Esophagus mucosa (tissue), 1 donor: ENCODE data around the gene TXNDC5. TPM values are rescaled to one million over a fixed set of nuclear protein-coding genes. Genes with fewer than 3 reads are reported as not detected.
A peak's percentile ranks its signal among the peaks of the same experiment; 100 is the strongest.
"Not testable (repeated sequence)": the region's sequence is repeated elsewhere in the genome, so short reads cannot be mapped to it uniquely, and the experiment has no call there.

Experiments used
- ATAC-seq: fragments of 200-7000 bp; cut with Tn5 transposase; one replicate; pipeline ENCODE4 v1.9.1; 2020
- total RNA-seq: library from RNA; stranded (reverse); gene quantifications from one replicate; pipeline ENCODE4 v1.2.4, GENCODE V29; 2023
- donor health status: DM: yes; HTN: yes; CAD: no.

TXNDC5 gene
- total RNA-seq, 1 donor from 2014 or later: 73.5 TPM

DNA sequence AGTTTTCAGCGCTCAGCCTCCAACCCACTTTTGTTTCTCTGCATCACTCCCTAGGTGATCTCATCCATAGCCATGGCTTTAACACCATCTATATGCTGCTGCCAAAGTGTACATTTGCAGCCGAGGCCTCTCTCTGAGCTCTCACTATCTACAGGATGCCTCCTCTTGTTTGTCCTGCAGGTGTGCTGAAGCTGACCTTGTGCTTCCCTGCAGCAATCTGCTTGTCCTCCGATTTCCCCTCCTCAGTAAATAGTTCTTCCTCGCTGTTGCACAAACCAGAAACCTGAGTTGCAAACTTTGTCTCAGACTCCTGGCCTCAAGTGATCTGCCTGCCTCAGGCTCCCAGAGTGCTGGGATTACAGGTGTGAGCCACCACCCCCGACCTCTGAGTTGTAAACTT lies 3.7 kb upstream of the TXNDC5 start:
- ATAC-seq: no peak

DNA sequence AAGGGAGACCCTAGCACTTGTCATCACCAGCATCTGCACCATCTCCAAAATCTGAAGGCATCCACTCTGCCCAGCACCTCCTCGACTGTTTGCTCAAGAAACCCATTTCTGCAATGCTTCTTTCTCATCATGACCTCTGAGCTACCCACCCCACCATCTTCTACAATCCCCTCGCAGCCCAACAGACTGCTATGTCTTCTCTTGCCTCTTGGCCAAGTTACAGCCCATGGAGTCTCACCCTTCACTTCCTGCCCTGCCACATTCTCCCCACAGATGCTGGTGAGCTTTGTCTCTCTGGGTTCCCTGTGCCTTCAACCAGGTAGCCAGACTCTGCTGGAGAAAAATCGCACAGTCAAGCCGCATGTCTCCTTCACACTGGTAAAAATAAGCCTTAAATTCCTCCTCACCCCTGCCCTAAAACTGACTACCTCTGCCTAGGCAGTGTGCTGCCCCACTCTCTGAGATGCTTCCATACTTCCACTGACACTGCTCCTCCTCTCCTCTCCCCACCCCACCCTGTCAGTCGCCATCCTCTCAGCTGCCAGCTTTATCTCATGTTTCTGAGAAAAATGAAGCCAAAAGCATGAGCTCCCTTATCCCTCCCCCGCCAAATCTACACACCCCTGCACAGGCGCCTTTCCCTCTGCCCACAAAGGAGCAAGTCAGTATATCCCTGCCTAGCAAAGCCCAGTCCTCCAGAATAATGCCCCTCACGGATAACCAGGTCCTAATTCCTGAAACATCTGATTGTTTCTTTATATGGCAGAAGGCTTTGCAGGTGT lies 2.3 kb upstream of the TXNDC5 start:
- no peak for ATAC-seq

DNA sequence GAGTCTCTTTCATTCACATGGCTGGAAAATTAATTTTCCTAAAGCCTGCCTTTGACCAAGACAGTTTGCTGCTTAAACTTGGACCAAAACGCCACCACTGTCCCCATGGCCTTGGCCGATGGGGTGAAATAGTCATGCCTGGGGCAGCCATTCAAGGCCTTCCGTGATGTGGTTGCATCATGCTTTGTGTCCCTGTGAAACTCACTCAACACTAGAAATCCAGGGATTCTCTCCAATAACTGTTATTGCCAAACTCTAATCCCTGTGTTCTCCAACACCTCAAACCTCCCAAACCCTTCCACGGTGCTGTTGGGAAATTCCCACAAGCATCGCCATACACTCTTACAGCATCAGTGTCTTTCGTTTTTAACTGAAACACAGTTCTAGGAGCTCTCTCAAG lies 1.4 kb upstream of the TXNDC5 start:
- ATAC-seq: no peak

- peak; percentile 54 for ATAC-seq
These were observed 747 bp upstream of the TXNDC5 start for GRCh38 chr6:7911345-7911725.

DNA sequence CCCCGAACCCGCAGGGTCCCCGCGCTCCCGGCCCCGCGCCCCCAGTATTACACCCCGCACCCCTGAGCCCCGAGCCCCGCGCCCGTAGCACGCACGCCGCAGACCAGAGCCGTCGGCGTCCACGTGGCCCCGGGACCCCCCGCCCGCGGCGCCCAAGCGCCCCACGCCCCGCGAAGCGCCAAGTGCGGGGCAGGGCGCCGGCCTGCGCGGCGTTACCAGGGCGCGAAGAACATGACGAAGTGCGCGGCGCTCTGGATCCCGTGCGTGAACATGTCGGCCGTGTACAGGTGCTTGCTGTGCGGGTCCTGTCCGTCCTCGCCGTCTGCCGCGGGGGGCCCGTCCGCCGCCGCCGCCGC lies 312 bp downstream of the TXNDC5 start:
- peak; percentile 44 for ATAC-seq

DNA sequence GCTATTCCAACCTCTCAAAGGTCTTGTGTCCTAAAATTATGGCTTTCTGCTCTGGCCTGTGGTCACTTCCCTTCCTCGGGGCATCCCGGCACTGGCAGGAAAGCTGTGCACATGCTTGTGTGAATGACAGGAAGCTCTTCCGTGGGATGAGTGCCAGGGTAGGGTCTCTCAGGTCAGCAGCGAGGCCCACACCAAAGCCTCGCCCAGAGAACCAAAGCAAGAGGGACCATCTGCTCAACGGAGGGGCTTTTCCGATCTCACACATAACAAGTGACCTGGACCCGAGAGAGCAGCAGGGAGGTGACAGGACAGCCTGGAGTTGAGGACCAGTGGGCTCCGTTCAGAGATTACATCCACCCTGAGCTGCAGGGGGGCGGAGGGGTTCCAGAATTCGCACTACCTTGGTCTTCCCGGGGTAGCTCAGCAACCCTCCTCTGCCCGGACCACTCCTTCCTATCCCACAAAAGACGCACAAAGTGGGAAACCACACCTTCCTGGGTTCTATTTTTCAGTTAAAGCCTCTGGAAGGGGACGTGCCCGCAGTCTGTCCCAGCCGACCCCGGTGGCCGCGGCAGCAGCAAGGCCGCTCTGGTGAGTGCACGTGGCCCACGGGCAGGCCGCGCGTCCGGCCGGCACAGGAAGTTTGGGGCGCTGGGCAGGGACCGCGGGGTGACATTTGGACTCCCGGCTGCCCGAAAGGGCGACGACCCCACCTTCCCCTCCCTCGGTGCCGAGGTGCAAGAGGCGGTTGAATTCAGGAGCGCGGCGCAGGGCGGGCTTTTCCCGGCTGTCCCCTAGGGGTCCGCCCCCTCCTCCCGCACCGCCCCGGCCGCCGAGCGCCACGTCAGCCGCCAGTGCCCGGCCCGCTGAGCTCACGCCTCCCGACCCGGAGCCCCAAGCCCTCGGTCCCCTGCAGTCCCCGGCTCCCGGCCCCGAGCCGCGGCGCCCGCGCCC lies 988 bp downstream of the TXNDC5 start:
- ATAC-seq: peak; percentile 43

- no peak for ATAC-seq
These were observed 3.4 kb downstream of the TXNDC5 start for GRCh38 chr6:7907159-7907558.

GRCh38 chr6:7906741-7907140 lies 3.8 kb downstream of the TXNDC5 start:
- no peak for ATAC-seq

GRCh38 chr6:7905416-7905815 lies 5.2 kb downstream of the TXNDC5 start:
- no peak for ATAC-seq

- ATAC-seq: no peak
These were observed 5.8 kb downstream of the TXNDC5 start for GRCh38 chr6:7904654-7905319.

DNA sequence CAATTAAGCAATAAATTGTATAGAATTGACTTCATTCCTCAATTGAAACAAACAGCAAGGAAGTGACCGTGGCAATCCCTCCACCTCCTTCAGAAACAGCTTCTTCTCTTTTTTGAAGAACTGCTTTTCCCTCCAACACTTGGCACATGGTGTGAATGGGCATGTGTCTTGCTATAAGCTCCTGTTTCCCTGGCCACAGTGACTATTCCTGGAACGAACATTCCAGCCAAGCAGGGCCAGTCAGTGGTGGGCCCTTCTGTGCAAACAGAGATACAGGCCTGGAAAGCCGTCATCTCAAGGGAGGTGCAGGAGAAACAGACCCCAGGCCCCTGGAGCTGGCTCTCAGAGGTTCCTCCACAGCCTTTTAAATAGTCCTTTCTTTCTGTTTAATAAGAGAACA lies 6.9 kb downstream of the TXNDC5 start:
- no peak for ATAC-seq

DNA sequence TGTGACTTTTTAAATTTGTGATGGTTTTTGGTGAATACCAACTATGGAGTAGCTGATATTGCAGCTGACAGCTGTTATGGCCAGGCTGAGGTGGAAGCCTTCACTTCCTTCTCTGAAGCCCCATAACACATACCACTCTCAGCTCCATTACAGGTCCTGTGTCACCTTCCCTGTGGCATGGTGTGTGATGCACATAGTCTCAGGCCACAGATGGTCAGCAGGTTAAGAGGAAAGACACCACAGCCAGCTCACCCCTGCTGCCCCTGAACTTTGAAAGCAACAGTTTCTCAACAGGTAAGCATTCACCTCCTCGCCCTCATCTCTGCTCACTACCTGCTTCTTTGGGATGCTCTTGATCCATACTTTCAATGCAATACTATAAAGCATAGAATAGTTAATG lies 7.7 kb downstream of the TXNDC5 start:
- no peak for ATAC-seq

GRCh38 chr6:7902221-7902620 lies 8.4 kb downstream of the TXNDC5 start:
- peak; percentile 89 for ATAC-seq

DNA sequence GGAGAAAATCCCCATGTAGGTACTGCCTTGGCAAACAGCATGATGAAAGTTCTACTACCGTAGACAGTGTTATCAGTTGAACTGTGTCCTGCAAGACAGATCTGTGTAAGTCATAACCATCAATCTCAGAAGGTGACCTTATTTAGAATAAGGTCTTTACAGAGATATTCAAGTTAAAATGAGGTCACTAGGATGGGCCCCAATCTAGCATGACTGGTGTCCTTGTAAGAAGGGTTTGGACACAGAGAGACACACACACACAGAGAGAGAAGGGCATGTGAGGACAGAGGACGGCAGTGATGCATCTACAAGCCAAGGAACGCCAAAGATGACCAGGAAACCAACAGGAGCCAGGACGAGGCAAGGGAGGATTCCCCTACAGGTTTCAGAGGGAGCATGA lies 8.8 kb downstream of the TXNDC5 start:
- peak; percentile 56 for ATAC-seq

DNA sequence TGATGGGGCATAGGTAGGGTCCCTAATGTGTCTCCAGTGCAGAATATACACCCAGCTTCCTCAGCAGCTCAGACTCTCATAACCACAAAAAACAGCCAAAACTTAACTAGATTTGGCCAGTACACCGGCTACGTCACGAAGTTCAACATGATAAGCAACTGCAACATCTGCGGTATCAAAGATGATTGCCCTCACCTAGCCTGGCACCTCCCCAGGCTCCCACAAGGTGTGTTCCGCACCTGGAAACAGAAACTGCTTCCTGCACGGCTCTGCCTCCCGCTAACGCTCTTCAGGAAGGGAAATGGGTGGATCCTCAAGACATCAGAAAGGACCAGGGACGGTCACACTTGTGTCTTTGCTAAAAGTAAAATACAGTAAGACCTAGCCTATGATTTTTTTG lies 9.5 kb downstream of the TXNDC5 start:
- no peak for ATAC-seq

GRCh38 chr6:7900621-7901020 lies 10.0 kb downstream of the TXNDC5 start:
- ATAC-seq: no peak

DNA sequence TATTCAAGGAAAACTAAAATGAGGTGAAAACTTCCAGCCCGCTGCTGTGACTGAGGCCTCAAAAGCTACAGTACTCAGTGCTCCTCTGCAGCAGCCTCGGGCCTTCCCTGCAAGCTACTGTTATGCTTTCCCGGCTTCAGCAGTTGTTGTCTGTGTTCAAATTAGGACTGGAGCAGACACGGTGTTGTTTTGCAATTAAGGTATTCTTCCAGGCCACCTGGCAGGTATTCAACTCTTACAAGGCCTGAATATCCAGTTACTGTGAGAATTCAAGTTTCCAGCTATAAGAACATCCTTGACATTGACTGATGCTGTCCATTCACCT lies 10.7 kb downstream of the TXNDC5 start:
- no peak for ATAC-seq

DNA sequence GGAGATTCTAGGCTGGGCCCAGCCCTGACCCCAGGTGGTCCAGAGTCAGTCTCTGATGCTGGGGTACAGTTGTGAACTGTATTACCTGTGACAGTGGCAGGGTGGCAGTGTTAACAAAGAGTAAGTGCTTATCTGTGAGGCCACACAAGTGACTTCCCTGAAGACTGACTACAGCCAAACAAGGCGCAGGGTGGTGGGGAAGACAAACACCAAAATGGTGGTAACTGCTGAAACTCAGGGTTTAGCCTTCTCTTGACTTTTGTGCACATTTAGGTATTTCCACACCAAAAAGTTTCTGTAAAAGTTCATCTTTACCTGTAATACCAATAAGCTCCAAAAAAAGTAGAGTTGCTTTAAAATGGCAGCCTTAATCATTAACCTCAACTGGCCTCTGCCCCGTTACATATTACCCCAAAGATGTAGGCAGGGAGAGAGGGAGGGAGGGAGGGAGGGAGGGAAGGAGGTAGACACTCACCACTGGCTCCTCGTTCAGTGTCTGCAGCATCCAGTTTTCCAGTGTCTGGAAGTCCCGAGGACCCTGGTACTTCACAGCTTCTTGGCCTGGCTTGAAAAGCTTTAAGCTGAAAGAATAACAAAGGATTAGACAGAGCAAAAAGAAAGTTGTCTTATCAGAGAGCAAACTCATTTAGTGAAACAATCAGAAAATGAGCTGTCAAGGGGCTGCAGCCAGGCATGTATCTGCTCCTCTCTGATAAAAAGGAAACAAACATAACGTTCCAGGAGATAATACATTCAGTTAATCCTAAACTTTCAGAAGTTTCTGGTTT lies 11.3 kb downstream of the TXNDC5 start:
- ATAC-seq: peak; percentile 11

- ATAC-seq: not testable (repeated sequence)
These were observed 12.4 kb downstream of the TXNDC5 start for GRCh38 chr6:7898193-7898586.

DNA sequence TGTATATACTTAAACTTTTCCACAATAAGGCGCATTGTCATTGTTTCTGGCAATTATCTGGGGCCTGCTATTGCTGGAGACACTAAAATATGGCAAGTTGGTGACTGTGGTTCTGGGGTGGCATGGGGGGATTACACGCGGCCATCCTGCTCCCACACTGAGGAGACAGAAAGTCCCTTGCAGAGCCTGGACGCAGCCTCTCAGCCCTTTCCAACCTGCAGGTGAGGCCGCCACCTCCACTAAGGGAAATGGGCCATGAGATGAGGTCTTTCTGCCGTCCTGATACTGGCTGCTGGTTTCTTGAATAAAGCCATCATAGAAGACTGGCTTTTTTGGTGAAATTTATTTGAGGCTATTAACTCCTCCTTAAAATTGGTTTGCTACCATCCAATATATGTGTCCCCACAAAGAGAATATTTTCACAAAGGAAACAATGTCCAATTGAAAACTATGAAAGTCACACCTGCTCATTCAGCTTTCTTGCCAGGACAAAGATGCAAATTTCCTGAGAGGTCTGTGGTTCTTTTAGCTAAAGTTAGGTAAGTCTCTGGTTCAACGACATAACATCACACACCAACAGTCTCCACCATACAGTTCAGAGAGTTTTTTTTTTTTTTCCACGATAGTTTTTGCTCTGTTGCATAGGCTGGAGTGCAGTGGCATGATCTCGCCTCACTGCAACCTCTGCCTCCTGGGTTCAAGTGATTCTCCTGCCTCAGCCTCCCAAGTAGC lies 13.0 kb downstream of the TXNDC5 start:
- ATAC-seq: no peak

- ATAC-seq: no peak
These were observed 14.1 kb downstream of the TXNDC5 start for GRCh38 chr6:7896465-7896987.

DNA sequence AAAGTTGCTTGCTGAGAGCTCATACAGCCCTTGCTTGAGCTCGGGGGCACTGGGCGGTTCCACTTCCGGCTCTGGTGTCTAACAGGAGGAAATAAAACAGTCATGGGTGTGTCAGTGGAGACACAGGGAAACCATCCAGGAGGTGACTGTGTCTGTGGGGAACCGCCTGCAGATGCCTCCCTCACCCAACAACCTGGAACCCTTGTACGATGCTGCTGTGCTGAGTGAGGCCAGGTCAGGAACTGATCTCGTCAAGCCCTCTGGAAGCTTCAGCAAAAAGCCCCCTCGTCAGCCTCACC lies 15.5 kb downstream of the TXNDC5 start:
- ATAC-seq: peak; percentile 69
